K562 (cell line): Measurements from ENCODE around the gene PPCDC. TPM values are rescaled to one million over a fixed set of nuclear protein-coding genes. Genes with fewer than 3 reads are reported as not detected.

Experiments
- DACH1 ChIP-seq: fragments of 450-650 bp; IDR thresholded peaks from 2 replicates; pipeline ENCODE4 v1.6.1; 2018; ENCODE audit not compliant: partially characterized antibody
- PREB ChIP-seq: sonication (generic); formaldehyde crosslinking; IDR thresholded peaks from 2 replicates; pipeline ENCODE4 v1.8.1; 2023; ENCODE audit warnings: mild to moderate bottlenecking, missing genetic modification reagents
- ZBED1 ChIP-seq: IDR thresholded peaks from 2 replicates; pipeline ENCODE4 v1.6.1; 2014
- ZNF124 ChIP-seq: sonication (generic); formaldehyde crosslinking; IDR thresholded peaks from 2 replicates; pipeline ENCODE4 v1.8.1; 2022; ENCODE audit warnings: missing genetic modification reagents
- ZNF324 ChIP-seq: fragments of 250-450 bp; sonication (Bioruptor Pico); IDR thresholded peaks from 2 replicates; pipeline ENCODE4 v1.4.0; 2020; ENCODE audit warnings: mild to moderate bottlenecking
- ZNF717 ChIP-seq: fragments of 250-450 bp; sonication (Bioruptor Pico); IDR thresholded peaks from 2 replicates; pipeline ENCODE4 v1.5.0; 2021
- ZNF785 ChIP-seq: fragments of 250-450 bp; sonication (Bioruptor Pico); IDR thresholded peaks from 2 replicates; pipeline ENCODE4 v1.4.0; 2020; ENCODE audit warnings: mild to moderate bottlenecking
- polyA plus RNA-seq, 8 experiments: library from polyadenylated mRNA; depleted of rRNA in 4 of 8; stranded (reverse) in 5 of 8; unstranded in 3 of 8; fragments of >200 nt; fragmentation: Nextera tagmentation in 2 of 8; fragmentation: Illumina TruSeq in 1 of 8; extraction: Ambion mirVana in 2 of 8; extraction: Trizol in 1 of 8; gene quantifications; 2 replicates each; pipeline versions ENCODE4 v1.2.1 to v1.2.3, GENCODE V29; 2011 to 2014; ENCODE audit warnings: inconsistent platforms in 1 of 8, missing spikeins in 1 of 8
- total RNA-seq, 7 experiments: library from RNA; depleted of rRNA in 6 of 7; stranded (reverse); fragments of >200 nt in 6 of 7; fragmentation: Illumina TruSeq in 2 of 7; extraction: Trizol in 2 of 7; gene quantifications; 2 replicates each; pipeline versions ENCODE4 v1.2.1 to v1.2.3, GENCODE V29; 2011 to 2021; ENCODE audit warnings: low replicate concordance in 1 of 7
- TF ChIP-seq, protein P1 (sequence below): fragments of 200-600 bp; sonication (generic); IDR thresholded peaks from one replicate; pipeline ENCODE4 v1.6.1; 2012; ENCODE audit warnings: mild to moderate bottlenecking, low read depth, low read length, inconsistent platforms

PPCDC gene
- total and polyA plus RNA-seq, 9 of the 15 experiments (the other 6 are each of a cell fraction or from before 2014, with no cell fraction given), result 10.9 to 53.6 (median 16.7) TPM

DNA sequence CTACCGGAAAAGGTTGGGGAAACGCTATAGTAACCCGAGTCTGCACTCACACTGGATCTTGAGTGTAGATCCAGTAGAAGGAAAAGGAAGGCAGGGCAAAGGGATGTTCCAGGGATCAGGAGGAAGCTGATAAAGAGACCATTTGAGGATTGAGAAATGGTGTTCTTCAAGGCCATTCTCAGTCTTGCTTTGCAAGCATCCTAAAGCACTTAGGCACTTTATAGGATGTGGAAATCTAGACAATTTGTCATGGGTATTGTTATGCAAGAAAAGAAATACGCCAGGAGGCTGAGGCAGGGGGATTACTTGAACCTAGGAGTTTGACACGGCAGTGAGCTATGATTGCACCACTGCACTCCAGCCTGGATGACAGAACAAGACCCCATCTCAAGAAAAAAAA is 41.2 kb upstream of the PPCDC start (continued):
- TF ChIP-seq, protein P1, sequence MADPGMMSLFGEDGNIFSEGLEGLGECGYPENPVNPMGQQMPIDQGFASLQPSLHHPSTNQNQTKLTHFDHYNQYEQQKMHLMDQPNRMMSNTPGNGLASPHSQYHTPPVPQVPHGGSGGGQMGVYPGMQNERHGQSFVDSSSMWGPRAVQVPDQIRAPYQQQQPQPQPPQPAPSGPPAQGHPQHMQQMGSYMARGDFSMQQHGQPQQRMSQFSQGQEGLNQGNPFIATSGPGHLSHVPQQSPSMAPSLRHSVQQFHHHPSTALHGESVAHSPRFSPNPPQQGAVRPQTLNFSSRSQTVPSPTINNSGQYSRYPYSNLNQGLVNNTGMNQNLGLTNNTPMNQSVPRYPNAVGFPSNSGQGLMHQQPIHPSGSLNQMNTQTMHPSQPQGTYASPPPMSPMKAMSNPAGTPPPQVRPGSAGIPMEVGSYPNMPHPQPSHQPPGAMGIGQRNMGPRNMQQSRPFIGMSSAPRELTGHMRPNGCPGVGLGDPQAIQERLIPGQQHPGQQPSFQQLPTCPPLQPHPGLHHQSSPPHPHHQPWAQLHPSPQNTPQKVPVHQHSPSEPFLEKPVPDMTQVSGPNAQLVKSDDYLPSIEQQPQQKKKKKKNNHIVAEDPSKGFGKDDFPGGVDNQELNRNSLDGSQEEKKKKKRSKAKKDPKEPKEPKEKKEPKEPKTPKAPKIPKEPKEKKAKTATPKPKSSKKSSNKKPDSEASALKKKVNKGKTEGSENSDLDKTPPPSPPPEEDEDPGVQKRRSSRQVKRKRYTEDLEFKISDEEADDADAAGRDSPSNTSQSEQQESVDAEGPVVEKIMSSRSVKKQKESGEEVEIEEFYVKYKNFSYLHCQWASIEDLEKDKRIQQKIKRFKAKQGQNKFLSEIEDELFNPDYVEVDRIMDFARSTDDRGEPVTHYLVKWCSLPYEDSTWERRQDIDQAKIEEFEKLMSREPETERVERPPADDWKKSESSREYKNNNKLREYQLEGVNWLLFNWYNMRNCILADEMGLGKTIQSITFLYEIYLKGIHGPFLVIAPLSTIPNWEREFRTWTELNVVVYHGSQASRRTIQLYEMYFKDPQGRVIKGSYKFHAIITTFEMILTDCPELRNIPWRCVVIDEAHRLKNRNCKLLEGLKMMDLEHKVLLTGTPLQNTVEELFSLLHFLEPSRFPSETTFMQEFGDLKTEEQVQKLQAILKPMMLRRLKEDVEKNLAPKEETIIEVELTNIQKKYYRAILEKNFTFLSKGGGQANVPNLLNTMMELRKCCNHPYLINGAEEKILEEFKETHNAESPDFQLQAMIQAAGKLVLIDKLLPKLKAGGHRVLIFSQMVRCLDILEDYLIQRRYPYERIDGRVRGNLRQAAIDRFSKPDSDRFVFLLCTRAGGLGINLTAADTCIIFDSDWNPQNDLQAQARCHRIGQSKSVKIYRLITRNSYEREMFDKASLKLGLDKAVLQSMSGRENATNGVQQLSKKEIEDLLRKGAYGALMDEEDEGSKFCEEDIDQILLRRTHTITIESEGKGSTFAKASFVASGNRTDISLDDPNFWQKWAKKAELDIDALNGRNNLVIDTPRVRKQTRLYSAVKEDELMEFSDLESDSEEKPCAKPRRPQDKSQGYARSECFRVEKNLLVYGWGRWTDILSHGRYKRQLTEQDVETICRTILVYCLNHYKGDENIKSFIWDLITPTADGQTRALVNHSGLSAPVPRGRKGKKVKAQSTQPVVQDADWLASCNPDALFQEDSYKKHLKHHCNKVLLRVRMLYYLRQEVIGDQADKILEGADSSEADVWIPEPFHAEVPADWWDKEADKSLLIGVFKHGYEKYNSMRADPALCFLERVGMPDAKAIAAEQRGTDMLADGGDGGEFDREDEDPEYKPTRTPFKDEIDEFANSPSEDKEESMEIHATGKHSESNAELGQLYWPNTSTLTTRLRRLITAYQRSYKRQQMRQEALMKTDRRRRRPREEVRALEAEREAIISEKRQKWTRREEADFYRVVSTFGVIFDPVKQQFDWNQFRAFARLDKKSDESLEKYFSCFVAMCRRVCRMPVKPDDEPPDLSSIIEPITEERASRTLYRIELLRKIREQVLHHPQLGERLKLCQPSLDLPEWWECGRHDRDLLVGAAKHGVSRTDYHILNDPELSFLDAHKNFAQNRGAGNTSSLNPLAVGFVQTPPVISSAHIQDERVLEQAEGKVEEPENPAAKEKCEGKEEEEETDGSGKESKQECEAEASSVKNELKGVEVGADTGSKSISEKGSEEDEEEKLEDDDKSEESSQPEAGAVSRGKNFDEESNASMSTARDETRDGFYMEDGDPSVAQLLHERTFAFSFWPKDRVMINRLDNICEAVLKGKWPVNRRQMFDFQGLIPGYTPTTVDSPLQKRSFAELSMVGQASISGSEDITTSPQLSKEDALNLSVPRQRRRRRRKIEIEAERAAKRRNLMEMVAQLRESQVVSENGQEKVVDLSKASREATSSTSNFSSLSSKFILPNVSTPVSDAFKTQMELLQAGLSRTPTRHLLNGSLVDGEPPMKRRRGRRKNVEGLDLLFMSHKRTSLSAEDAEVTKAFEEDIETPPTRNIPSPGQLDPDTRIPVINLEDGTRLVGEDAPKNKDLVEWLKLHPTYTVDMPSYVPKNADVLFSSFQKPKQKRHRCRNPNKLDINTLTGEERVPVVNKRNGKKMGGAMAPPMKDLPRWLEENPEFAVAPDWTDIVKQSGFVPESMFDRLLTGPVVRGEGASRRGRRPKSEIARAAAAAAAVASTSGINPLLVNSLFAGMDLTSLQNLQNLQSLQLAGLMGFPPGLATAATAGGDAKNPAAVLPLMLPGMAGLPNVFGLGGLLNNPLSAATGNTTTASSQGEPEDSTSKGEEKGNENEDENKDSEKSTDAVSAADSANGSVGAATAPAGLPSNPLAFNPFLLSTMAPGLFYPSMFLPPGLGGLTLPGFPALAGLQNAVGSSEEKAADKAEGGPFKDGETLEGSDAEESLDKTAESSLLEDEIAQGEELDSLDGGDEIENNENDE, result no peak
- TF ChIP-seq ZNF717 (CRISPR knock-in tag) (no peak), ZNF785 (CRISPR knock-in tag) (no peak), ZNF324 (CRISPR knock-in tag) (no peak), PREB (CRISPR knock-in tag) (no peak), ZBED1 (no peak), ZNF124 (CRISPR knock-in tag) (no peak), DACH1 (no peak)
